ENCODE measurements around the gene HSBP1.

The HSBP1 gene

DNA sequence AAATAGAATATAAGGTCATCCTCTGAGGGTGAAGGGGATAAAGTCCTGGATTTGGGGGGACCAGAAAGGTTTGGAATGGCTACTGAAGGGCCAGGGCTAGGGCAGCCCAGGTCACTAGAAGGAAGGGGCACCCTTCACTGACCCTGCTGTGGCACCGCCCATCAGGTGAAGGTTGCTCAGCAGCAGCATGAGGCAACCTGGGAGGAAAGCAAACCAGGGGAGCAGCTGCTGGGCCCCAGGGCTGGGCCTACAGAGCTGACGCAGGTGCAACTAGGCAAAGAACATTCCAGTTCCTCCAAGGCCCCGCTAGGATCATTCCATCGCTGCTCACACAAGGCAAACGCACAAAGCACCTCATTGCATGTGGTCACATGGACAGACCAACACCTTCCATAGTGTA, 3.4 kb upstream of the HSBP1 start:
- no peak overlapping the region for H3K27ac ChIP-seq
- no peak for TF ChIP-seq ZFX (IDR thresholded peaks at IDR 0.05; ENCODE audit: borderline replicate concordance)
- TF ChIP-seq, protein P1, sequence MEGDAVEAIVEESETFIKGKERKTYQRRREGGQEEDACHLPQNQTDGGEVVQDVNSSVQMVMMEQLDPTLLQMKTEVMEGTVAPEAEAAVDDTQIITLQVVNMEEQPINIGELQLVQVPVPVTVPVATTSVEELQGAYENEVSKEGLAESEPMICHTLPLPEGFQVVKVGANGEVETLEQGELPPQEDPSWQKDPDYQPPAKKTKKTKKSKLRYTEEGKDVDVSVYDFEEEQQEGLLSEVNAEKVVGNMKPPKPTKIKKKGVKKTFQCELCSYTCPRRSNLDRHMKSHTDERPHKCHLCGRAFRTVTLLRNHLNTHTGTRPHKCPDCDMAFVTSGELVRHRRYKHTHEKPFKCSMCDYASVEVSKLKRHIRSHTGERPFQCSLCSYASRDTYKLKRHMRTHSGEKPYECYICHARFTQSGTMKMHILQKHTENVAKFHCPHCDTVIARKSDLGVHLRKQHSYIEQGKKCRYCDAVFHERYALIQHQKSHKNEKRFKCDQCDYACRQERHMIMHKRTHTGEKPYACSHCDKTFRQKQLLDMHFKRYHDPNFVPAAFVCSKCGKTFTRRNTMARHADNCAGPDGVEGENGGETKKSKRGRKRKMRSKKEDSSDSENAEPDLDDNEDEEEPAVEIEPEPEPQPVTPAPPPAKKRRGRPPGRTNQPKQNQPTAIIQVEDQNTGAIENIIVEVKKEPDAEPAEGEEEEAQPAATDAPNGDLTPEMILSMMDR (IDR thresholded peaks at IDR 0.05) = no peak

DNA sequence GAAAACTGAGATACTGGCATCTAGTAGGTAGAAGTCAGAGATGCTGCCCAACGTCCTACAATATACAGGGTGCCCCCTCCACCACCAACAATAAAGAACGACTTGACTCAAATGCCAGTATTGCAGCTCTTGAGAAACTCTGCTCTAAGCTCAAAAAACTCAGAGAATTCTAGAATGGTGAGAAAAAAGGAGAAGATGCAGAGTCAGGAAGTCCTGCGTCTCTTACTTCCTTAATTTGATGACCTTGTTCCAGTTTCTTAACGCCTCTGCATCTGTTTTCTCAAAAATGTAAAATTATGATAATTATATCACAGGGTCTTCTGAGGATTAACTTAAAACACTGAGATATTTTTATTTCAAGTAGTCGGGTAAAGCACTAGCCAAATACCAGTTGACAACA, 1.7 kb upstream of the HSBP1 start:
- no peak overlapping the region for H3K27ac ChIP-seq
- TF ChIP-seq, protein P1 (IDR thresholded peaks at IDR 0.05) = no peak
- TF ChIP-seq ZFX (IDR thresholded peaks at IDR 0.05; ENCODE audit: borderline replicate concordance) = no peak

DNA sequence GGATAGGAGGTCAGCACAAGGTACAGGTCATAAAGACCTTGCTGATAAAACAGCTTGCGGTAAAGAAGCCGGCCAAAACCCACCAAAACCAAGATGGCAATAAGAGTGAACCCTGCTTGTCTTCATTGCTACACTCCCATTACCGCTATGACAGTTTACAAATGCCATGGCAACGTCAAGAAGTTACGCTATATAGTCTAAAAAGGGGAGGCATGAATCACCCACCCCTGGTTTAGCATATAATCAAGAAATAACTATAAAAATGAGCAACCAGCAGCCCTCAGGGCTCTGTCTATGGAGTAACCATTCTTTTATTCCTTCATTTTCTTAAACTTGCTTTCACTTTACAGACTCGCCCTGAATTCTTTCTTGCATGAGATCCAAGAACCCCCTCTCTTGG, 1.0 kb upstream of the HSBP1 start:
- no peak overlapping the region for H3K27ac ChIP-seq
- TF ChIP-seq ZFX (IDR thresholded peaks at IDR 0.05; ENCODE audit: borderline replicate concordance) = no peak
- TF ChIP-seq, protein P1 (IDR thresholded peaks at IDR 0.05) = no peak

DNA sequence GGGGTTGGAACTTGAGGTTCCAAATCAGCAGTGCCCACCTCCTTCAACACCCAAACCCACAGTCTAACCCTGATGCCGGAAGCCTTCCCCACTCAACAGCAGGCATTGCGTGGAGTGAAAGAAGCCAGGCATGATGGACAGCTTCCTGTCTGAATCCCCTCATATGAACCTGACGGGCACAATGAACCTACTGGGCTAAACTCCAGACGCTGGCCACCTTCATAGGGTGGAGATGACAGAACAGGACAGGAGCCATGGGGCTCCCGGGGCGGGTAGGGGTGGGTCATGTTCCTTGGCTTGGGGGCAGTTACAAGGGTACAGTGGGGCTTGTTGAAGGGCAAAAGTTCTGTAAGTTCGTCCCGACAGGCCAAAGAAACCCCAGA, 460 bp upstream of the HSBP1 start:
- TF ChIP-seq, protein P1 (IDR thresholded peaks at IDR 0.05) = no peak
- TF ChIP-seq ZFX (IDR thresholded peaks at IDR 0.05; ENCODE audit: borderline replicate concordance) = no peak
- H3K27ac ChIP-seq = no peak overlapping the region

DNA sequence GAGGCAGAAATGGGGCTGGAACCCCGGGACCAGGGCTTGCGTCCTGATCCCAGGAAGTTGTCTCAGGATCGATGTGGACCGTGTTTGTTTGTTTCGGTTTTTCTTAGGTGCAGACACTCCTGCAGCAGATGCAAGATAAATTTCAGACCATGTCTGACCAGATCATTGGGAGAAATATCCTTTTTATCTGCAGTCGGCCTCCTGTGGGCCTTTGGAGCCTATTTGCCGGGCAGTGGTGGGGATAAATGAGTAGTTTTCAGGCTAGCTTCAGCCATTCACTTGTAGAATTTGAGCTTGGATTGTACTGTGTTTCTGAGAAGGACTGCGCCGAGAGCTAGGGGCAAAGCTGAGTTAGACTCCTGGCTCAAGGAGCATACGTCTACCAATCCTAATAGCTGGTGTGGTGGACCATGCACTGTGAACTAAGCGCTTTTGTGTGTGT, 816 bp downstream of the HSBP1 start:
- H3K27ac ChIP-seq = peak overlapping the region; percentile 49
- TF ChIP-seq, protein P1 (IDR thresholded peaks at IDR 0.05) = no peak
- TF ChIP-seq ZFX (IDR thresholded peaks at IDR 0.05; ENCODE audit: borderline replicate concordance) = no peak

DNA sequence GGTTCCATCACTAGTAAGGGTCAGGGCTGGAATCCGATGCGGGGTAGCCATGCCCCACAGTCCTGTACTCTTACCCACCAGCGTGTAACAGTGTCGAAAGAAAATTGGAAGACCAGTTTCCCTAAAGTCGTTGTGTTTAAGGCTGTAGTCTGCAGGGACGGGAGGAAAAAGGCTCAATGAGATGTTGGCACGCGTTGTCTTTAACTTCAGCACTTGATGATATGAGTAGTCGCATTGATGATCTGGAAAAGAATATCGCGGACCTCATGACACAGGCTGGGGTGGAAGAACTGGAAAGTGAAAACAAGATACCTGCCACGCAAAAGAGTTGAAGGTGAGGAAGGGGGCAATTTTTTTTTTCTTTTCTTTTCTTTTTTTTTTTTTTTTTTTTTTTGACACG, 1.3 kb downstream of the HSBP1 start:
- TF ChIP-seq ZFX (IDR thresholded peaks at IDR 0.05; ENCODE audit: borderline replicate concordance) = no peak
- TF ChIP-seq, protein P1 (IDR thresholded peaks at IDR 0.05) = no peak
- H3K27ac ChIP-seq = no peak overlapping the region

DNA sequence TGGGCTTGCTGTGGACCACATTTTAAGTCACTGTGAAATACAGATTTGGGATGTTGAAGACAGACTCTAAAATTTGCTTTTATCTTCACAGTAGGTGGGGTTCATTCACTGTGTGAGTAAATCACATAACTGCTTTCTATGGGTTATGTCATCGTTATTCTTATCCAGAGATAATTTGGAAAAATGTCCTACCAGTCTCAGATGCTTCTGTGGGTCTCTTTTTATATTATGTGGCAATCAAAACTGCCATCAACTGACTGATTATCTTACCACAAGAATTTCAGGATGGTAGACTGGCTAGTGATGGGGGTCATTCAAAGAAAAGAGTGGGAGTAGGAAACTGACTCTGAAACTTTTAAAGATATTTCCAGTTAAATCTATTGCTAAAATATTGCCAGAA, 3.1 kb downstream of the HSBP1 start:
- H3K27ac ChIP-seq = no peak overlapping the region
- TF ChIP-seq, protein P1 (IDR thresholded peaks at IDR 0.05) = no peak
- no peak for TF ChIP-seq ZFX (IDR thresholded peaks at IDR 0.05; ENCODE audit: borderline replicate concordance)
